ENCODE measurements around the gene MBNL3.

Gene MBNL3

GRCh38 chrX:132488819-132489577 is at the start of gene MBNL3:
MBNL3 (minus strand) TSS chrX:132489038; CDS start chrX:132439611, 49,427 bp downstream.
- DNase-seq = peak; percentile 73

- DNase-seq = no peak
Observed at GRCh38 chrX:132533409-132533808, 44.6 kb upstream of the MBNL3 start.

- DNase-seq = no peak
Observed at GRCh38 chrX:132532913-132533312, 44.1 kb upstream of the MBNL3 start.

- DNase-seq = no peak
Observed at GRCh38 chrX:132532097-132532496, 43.3 kb upstream of the MBNL3 start.

GRCh38 chrX:132520792-132521191 is 32.0 kb upstream of the MBNL3 start:
- DNase-seq = no peak

- DNase-seq = no peak
Observed at GRCh38 chrX:132520213-132520612, 31.4 kb upstream of the MBNL3 start.

GRCh38 chrX:132518401-132518800 is 29.6 kb upstream of the MBNL3 start:
- no peak for DNase-seq

GRCh38 chrX:132508834-132509233 is 20.0 kb upstream of the MBNL3 start:
- DNase-seq = no peak

- no peak for DNase-seq
Observed at GRCh38 chrX:132505116-132505515, 16.3 kb upstream of the MBNL3 start.

- DNase-seq = no peak
Observed at GRCh38 chrX:132504417-132504816, 15.6 kb upstream of the MBNL3 start.

- DNase-seq = no peak
Observed at GRCh38 chrX:132501606-132502005, 12.8 kb upstream of the MBNL3 start.

- DNase-seq = no peak
Observed at GRCh38 chrX:132497432-132497831, 8.6 kb upstream of the MBNL3 start.

GRCh38 chrX:132493095-132493494 is 4.3 kb upstream of the MBNL3 start:
- DNase-seq = no peak

GRCh38 chrX:132491191-132491590 is 2.4 kb upstream of the MBNL3 start:
- no peak for DNase-seq

- DNase-seq = peak; percentile 60
Observed at GRCh38 chrX:132489578-132490419, 961 bp upstream of the MBNL3 start.

GRCh38 chrX:132488180-132488705 is 595 bp downstream of the MBNL3 start:
- DNase-seq = no peak

GRCh38 chrX:132486599-132487178 is 2.1 kb downstream of the MBNL3 start:
- DNase-seq = no peak

- DNase-seq = no peak
Observed at GRCh38 chrX:132483951-132484350, 4.9 kb downstream of the MBNL3 start.

GRCh38 chrX:132483488-132483887 is 5.3 kb downstream of the MBNL3 start:
- no peak for DNase-seq

- no peak for DNase-seq
Observed at GRCh38 chrX:132482632-132483031, 6.2 kb downstream of the MBNL3 start.

- no peak for DNase-seq
Observed at GRCh38 chrX:132481449-132481848, 7.4 kb downstream of the MBNL3 start.

GRCh38 chrX:132480581-132481203 is 8.1 kb downstream of the MBNL3 start:
- peak; percentile 27 for DNase-seq
